Breast epithelium (tissue), 3 donors: Measurements from ENCODE around the gene RCSD1.

Experiments used
- POLR2AphosphoS5 ChIP-seq, 3 donors: sonication (generic); formaldehyde crosslinking; IDR thresholded peaks; one replicate each; pipeline ENCODE4 v1.6.1; 2017; ENCODE audit warnings: antibody characterized with exemption in 3 of 3
- TF ChIP-seq, protein P1 (sequence below), 3 donors: fragments of 450-650 bp; IDR thresholded peaks; one replicate each; pipeline ENCODE4 v1.5.1; 2016 to 2017; ENCODE audit warnings: antibody characterized with exemption in 3 of 3, mild to moderate bottlenecking in 3 of 3, moderate library complexity in 3 of 3

GRCh38 chr1:167685844-167686243, 55.8 kb downstream of the RCSD1 start:
- TF ChIP-seq, protein P1, sequence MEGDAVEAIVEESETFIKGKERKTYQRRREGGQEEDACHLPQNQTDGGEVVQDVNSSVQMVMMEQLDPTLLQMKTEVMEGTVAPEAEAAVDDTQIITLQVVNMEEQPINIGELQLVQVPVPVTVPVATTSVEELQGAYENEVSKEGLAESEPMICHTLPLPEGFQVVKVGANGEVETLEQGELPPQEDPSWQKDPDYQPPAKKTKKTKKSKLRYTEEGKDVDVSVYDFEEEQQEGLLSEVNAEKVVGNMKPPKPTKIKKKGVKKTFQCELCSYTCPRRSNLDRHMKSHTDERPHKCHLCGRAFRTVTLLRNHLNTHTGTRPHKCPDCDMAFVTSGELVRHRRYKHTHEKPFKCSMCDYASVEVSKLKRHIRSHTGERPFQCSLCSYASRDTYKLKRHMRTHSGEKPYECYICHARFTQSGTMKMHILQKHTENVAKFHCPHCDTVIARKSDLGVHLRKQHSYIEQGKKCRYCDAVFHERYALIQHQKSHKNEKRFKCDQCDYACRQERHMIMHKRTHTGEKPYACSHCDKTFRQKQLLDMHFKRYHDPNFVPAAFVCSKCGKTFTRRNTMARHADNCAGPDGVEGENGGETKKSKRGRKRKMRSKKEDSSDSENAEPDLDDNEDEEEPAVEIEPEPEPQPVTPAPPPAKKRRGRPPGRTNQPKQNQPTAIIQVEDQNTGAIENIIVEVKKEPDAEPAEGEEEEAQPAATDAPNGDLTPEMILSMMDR (IDR thresholded peaks at IDR 0.05): no peak
- no peak for TF ChIP-seq POLR2AphosphoS5 (IDR thresholded peaks at IDR 0.05)
